GM23338 (cell line): ENCODE measurements around the gene F2. TPM values are rescaled to one million over a fixed set of nuclear protein-coding genes. Genes with fewer than 3 reads are reported as not detected.

Experiments used
- ATAC-seq: fragments of 200-7000 bp; cut with Tn5 transposase; 3 replicates; pipeline ENCODE4 v1.9.1; 2020
- DNase-seq: peaks from one replicate; pipeline ENCODE4 v3.0.0-alpha.2; 2015; ENCODE audit warnings: low spot score
- H2AFZ ChIP-seq: fragments of 200-600 bp; sonication (generic); 2 replicates; pipeline ENCODE4 v1.8.0; 2016; ENCODE audit warnings: antibody characterized with exemption, mild to moderate bottlenecking, moderate library complexity
- H3F3A ChIP-seq: fragments of 200-600 bp; sonication (generic); replicated peaks from 2 replicates; pipeline ENCODE4 v1.8.0; 2017; ENCODE audit warnings: antibody characterized with exemption, mixed run types, low read depth
- H3K27ac ChIP-seq: fragments of 200-600 bp; sonication (generic); 2 replicates; pipeline ENCODE4 v1.6.1; 2016; ENCODE audit warnings: low read depth
- H3K27me3 ChIP-seq: fragments of 200-600 bp; sonication (generic); 2 replicates; pipeline ENCODE4 v1.8.0; 2016; ENCODE audit warnings: mild to moderate bottlenecking, mixed run types, moderate library complexity; ENCODE audit not compliant: insufficient read depth
- H3K36me3 ChIP-seq: fragments of 200-600 bp; sonication (generic); 2 replicates; pipeline ENCODE4 v1.8.0; 2016; ENCODE audit warnings: mild to moderate bottlenecking; ENCODE audit not compliant: insufficient read depth
- H3K4me1 ChIP-seq: fragments of 200-600 bp; sonication (generic); 2 replicates; pipeline ENCODE4 v1.8.0; 2016; ENCODE audit warnings: mild to moderate bottlenecking, moderate library complexity; ENCODE audit not compliant: insufficient read depth
- H3K4me2 ChIP-seq: fragments of 200-600 bp; sonication (generic); 2 replicates; pipeline ENCODE4 v1.7.1; 2017; ENCODE audit warnings: mixed run types
- H3K4me3 ChIP-seq: fragments of 200-600 bp; sonication (generic); 2 replicates; pipeline ENCODE4 v1.6.1; 2016; ENCODE audit warnings: mixed run types
- H3K79me2 ChIP-seq: fragments of 200-600 bp; sonication (generic); replicated peaks from 2 replicates; pipeline ENCODE4 v1.8.0; 2017; ENCODE audit warnings: mild to moderate bottlenecking; ENCODE audit not compliant: insufficient read depth
- H3K9me2 ChIP-seq: fragments of 200-600 bp; sonication (generic); 2 replicates; pipeline ENCODE4 v1.8.0; 2017; ENCODE audit not compliant: insufficient read depth
- H4K20me1 ChIP-seq: fragments of 200-600 bp; sonication (generic); replicated peaks from 2 replicates; pipeline ENCODE4 v1.8.0; 2017; ENCODE audit warnings: mild to moderate bottlenecking; ENCODE audit not compliant: insufficient read depth
- H3K27ac Mint-ChIP-seq: 2 replicates; pipeline ENCODE4 v1.8.0; 2020; ENCODE audit warnings: inconsistent platforms, mild to moderate bottlenecking, moderate library complexity, mixed read lengths
- H3K27me3 Mint-ChIP-seq: 3 replicates; pipeline ENCODE4 v1.8.0; 2022; ENCODE audit warnings: low read depth, mild to moderate bottlenecking, moderate library complexity, mixed read lengths, inconsistent platforms; ENCODE audit not compliant: insufficient read depth, poor library complexity
- H3K36me3 Mint-ChIP-seq: 3 replicates; pipeline ENCODE4 v1.8.0; 2021; ENCODE audit warnings: low read depth, mild to moderate bottlenecking, inconsistent platforms, moderate library complexity, mixed read lengths
- H3K4me1 Mint-ChIP-seq: 3 replicates; pipeline ENCODE4 v1.8.0; 2020; ENCODE audit warnings: mild to moderate bottlenecking, inconsistent platforms, mixed read lengths
- H3K4me3 Mint-ChIP-seq: 3 replicates; pipeline ENCODE4 v1.8.0; 2021; ENCODE audit warnings: moderate library complexity, mild to moderate bottlenecking, inconsistent platforms, mixed read lengths
- H3K9me3 Mint-ChIP-seq: 3 replicates; pipeline ENCODE4 v1.8.0; 2020; ENCODE audit warnings: moderate library complexity, mild to moderate bottlenecking, inconsistent platforms, mixed read lengths
- CREB1 ChIP-seq: fragments of 250-450 bp; sonication (Bioruptor Pico); IDR thresholded peaks from 2 replicates; pipeline ENCODE4 v1.5.0; 2020; ENCODE audit warnings: low read depth, mild to moderate bottlenecking, moderate library complexity
- CTCF ChIP-seq, 2 experiments: fragments of 200-600 bp in 1 of 2; sonication (generic) in 1 of 2; conservative IDR thresholded peaks; 2 replicates each; pipeline versions ENCODE4 v1.5.1 to v1.6.1; 2016 to 2017; ENCODE audit warnings: antibody characterized with exemption in 2 of 2, low read depth in 2 of 2, mild to moderate bottlenecking in 2 of 2, moderate library complexity in 1 of 2
- ETS1 ChIP-seq: IDR thresholded peaks from 2 replicates; pipeline ENCODE4 v1.6.1; 2016; ENCODE audit warnings: antibody characterized with exemption
- EZH2 ChIP-seq: fragments of 200-600 bp; sonication (generic); IDR thresholded peaks from one replicate; pipeline ENCODE4 v1.8.0; 2017; ENCODE audit warnings: antibody characterized with exemption, mild to moderate bottlenecking, low read depth; ENCODE audit not compliant: unreplicated experiment
- EZH2phosphoT487 ChIP-seq: fragments of 200-600 bp; sonication (generic); IDR thresholded peaks from one replicate; pipeline ENCODE4 v1.8.1; 2018; ENCODE audit warnings: antibody characterized with exemption; ENCODE audit not compliant: unreplicated experiment
- JUNB ChIP-seq: IDR thresholded peaks from one replicate; pipeline ENCODE4 v1.6.1; 2016; ENCODE audit warnings: antibody characterized with exemption; ENCODE audit not compliant: unreplicated experiment
- NANOG ChIP-seq: IDR thresholded peaks from 2 replicates; pipeline ENCODE4 v1.6.1; 2016; ENCODE audit warnings: antibody characterized with exemption, borderline replicate concordance
- POLR2AphosphoS5 ChIP-seq: IDR thresholded peaks from 2 replicates; pipeline ENCODE4 v1.6.1; 2016; ENCODE audit warnings: antibody characterized with exemption, low read depth
- REST ChIP-seq: IDR thresholded peaks from one replicate; pipeline ENCODE4 v1.6.1; 2018; ENCODE audit warnings: antibody characterized with exemption; ENCODE audit not compliant: unreplicated experiment
- STAT1 ChIP-seq: IDR thresholded peaks from one replicate; pipeline ENCODE4 v1.6.1; 2016; ENCODE audit warnings: antibody characterized with exemption; ENCODE audit not compliant: unreplicated experiment
- ZNF114 ChIP-seq: fragments of 250-450 bp; sonication (Bioruptor Pico); IDR thresholded peaks from 2 replicates; pipeline ENCODE4 v1.5.0; 2020; ENCODE audit warnings: mild to moderate bottlenecking, moderate library complexity
- ZNF331 ChIP-seq: fragments of 250-450 bp; sonication (Bioruptor Pico); IDR thresholded peaks from 2 replicates; pipeline ENCODE4 v1.5.0; 2020; ENCODE audit warnings: low read depth, mild to moderate bottlenecking, moderate library complexity
- ZNF462 ChIP-seq: fragments of 250-450 bp; sonication (Bioruptor Pico); IDR thresholded peaks from 2 replicates; pipeline ENCODE4 v1.5.0; 2020; ENCODE audit warnings: mild to moderate bottlenecking, moderate library complexity
- polyA plus RNA-seq: library from polyadenylated mRNA; unstranded; fragments of >200 nt; fragmentation: Nextera tagmentation; extraction: Ambion mirVana; gene quantifications from 2 replicates; pipeline ENCODE4 v1.2.1, GENCODE V29; 2016
- total RNA-seq: library from RNA; depleted of rRNA; stranded (reverse); fragments of >200 nt; shearing (Covaris generic); gene quantifications from 2 replicates; pipeline ENCODE4 v1.2.3, GENCODE V29; 2014

F2 gene
- total and polyA plus RNA-seq, 2 experiments from 2014 or later, result 0.21 TPM; not detected in 1

GRCh38 chr11:46678741-46679130 lies 40.3 kb upstream of the F2 start:
- H3K9me3 Mint-ChIP-seq, result no peaks in the 10 kb centered on the region
- H3K4me1 ChIP-seq, result peaks cover 19% of the 10 kb centered on the region
- no peak overlapping the region; the same call in 1 of the 2 replicates for H3K27ac Mint-ChIP-seq
- no peaks in the 10 kb centered on the region for H3K9me2 ChIP-seq
- no peak for DNase-seq
- H3K36me3 ChIP-seq, result no peaks in the 10 kb centered on the region
- H3K79me2 ChIP-seq, result no peaks in the 10 kb centered on the region
- no peak overlapping the region for H3K4me3 Mint-ChIP-seq
- H3K36me3 Mint-ChIP-seq, result peaks cover 3% of the 10 kb centered on the region
- H3F3A ChIP-seq, result peaks cover 2% of the 10 kb centered on the region; the same call in 1 of the 2 replicates
- no peaks in the 10 kb centered on the region for H4K20me1 ChIP-seq
- peaks cover 20% of the 10 kb centered on the region for H3K4me1 Mint-ChIP-seq
- H3K4me2 ChIP-seq, result no peak overlapping the region
- no peak for ATAC-seq
- H3K27me3 Mint-ChIP-seq, result peaks cover 11% of the 10 kb centered on the region
- H2AFZ ChIP-seq, result no peak overlapping the region
- H3K27ac ChIP-seq, result no peak overlapping the region
- no peaks in the 10 kb centered on the region for H3K27me3 ChIP-seq
- TF ChIP-seq CREB1 (no peak), ZNF114 (CRISPR knock-in tag) (no peak), JUNB (no peak), NANOG (no peak), POLR2AphosphoS5 (no peak), REST (no peak), CTCF (conservative IDR thresholded peaks at IDR 0.05; ENCODE audit: low read depth in 2 of 2) (no peak), ZNF331 (CRISPR knock-in tag) (no peak), STAT1 (no peak), EZH2 (no peak), ZNF462 (CRISPR knock-in tag) (no peak), ETS1 (no peak), EZH2phosphoT487 (no peak)
- no peak overlapping the region for H3K4me3 ChIP-seq
